Left lung (tissue), 10 donors: ENCODE results near the gene SMIM31. TPM values are rescaled to one million over a fixed set of nuclear protein-coding genes. Genes with fewer than 3 reads are reported as not detected.
A peak's percentile ranks its signal among the peaks of the same experiment; 100 is the strongest.

Experiments
- ATAC-seq: fragments of 200-7000 bp; cut with Tn5 transposase; one replicate; pipeline ENCODE4 v1.9.1; 2020; ENCODE audit warnings: moderate library complexity
- DNase-seq, 4 donors: peaks; one replicate each; pipeline ENCODE4 v3.0.0-alpha.2; 2013 to 2020
- H3K27ac ChIP-seq, 2 donors: fragments of 200-600 bp; sonication (generic) in 1 of 2; one replicate each; pipeline versions ENCODE4 v1.5.0 to v1.8.0; 2020 to 2021
- H3K27me3 ChIP-seq, 2 donors: fragments of 200-600 bp; sonication (generic) in 1 of 2; one replicate each; pipeline versions ENCODE4 v1.5.0 to v1.8.0; 2020 to 2021
- H3K36me3 ChIP-seq, 2 donors: fragments of 200-600 bp; sonication (generic) in 1 of 2; one replicate each; pipeline versions ENCODE4 v1.5.0 to v1.8.0; 2020 to 2021
- H3K4me1 ChIP-seq, 2 donors: fragments of 200-600 bp; one replicate each; pipeline ENCODE4 v1.8.0; 2021
- H3K4me3 ChIP-seq, 2 donors: fragments of 200-600 bp; sonication (generic) in 1 of 2; one replicate each; pipeline versions ENCODE4 v1.5.0 to v1.8.0; 2020 to 2021; ENCODE audit warnings: mild to moderate bottlenecking in 1 of 2
- H3K9me3 ChIP-seq, 2 donors: fragments of 200-600 bp; sonication (generic) in 1 of 2; one replicate each; pipeline versions ENCODE4 v1.5.0 to v1.8.0; 2020 to 2021
- CTCF ChIP-seq, 2 donors: fragments of 200-600 bp; sonication (generic) in 1 of 2; IDR thresholded peaks; one replicate each; pipeline versions ENCODE4 v1.5.0 to v1.8.0; 2021; ENCODE audit warnings: antibody characterized with exemption in 2 of 2
- intact Hi-C, 2 donors: fragments of 100-400 bp; cut with DNase I; formaldehyde crosslinking; loops; one replicate each; pipeline versions ENCODE4 v1.11.2 to v1.14.2; 2022
- polyA plus RNA-seq, 6 donors: library from polyadenylated mRNA; unstranded; fragments of 120-200 nt; gene quantifications; one replicate each; pipeline ENCODE4 v1.2.1, GENCODE V29; 2013; ENCODE audit not compliant: insufficient read length in 6 of 6
- total RNA-seq, 2 donors: library from RNA; stranded (reverse); fragmentation: NEBNext Ultra II Directional; extraction: Animal tissue kit (Norgen Biotek cat#: 25700); gene quantifications; one replicate each; pipeline ENCODE4 v1.2.1, GENCODE V29; 2021
- donor health status: DM: no; HTN: yes; CAD: no.
- donor health status: DM: no; HTN: no; CAD: no.

Gene SMIM31
- total and polyA plus RNA-seq, 8 donors = 0.07 to 0.44 (median 0.31) TPM; not detected in 1

DNA sequence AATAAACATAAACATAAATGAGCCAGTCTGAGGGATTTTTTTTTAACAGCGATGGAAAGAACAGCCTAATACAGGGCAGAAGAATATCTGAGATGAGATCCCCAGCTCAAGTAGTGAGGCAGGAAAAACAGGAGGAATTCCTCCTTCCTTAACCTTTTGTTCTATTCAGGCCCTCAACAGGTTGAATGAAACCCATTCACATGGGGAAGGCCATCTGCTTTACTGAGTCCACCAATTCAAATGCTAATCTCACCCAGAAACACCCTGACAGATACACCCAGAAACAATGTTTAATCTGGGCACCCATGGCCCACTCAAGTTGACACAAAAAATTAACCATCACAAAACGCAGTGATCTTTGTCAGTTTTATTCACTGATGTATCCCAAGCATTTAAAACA, 45.5 kb downstream of the SMIM31 start:
- TF ChIP-seq CTCF (IDR thresholded peaks at IDR 0.05) = no peak
- intact Hi-C loops = no loop called here
- Histone ChIP-seq H3K27me3 (no peaks in the 10 kb centered on the region), H3K4me3 (no peak overlapping the region), H3K36me3 (no peaks in the 10 kb centered on the region), H3K9me3 (no peaks in the 10 kb centered on the region), H3K27ac (no peak overlapping the region), H3K4me1 (no peaks in the 10 kb centered on the region)
- ATAC-seq (no peak), DNase-seq (no peak)

GRCh38 chr4:164800786-164801185, 46.9 kb downstream of the SMIM31 start:
- DNase-seq = no peak
- no peak for TF ChIP-seq CTCF (IDR thresholded peaks at IDR 0.05)
- Histone ChIP-seq H3K4me1 (no peaks in the 10 kb centered on the region), H3K4me3 (no peak overlapping the region), H3K36me3 (no peaks in the 10 kb centered on the region), H3K27me3 (no peaks in the 10 kb centered on the region), H3K27ac (no peak overlapping the region), H3K9me3 (no peaks in the 10 kb centered on the region)
- intact Hi-C loops = no loop called here
- ATAC-seq = no peak

DNA sequence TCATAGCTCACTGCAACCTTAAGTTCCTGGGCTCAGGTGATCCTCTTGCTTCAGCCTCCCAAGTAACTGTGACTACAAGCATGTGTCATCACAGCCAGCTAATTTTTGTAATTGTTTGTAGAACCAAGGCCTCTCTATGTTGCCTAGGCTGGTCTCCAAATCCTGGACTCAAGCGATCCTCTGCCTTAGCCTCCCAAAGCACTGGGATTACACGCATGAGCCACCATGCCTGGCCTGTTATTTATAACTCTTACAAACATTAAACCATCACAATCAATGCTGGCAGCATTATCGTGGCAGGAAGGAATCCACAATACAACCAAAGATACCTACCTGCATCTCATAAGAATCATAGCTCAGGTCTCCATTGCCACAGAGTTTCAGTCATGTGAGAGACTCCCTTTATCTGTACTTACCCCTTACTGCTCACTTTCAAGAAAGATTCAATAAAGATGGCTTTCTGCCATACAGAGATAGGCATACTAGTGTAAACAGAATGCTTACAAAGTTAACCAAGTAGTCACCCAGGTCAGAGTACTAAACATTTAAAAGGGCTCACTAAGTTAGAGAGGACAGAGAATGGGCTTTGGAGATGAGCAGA, 48.5 kb downstream of the SMIM31 start:
- Histone ChIP-seq H3K36me3 (no peaks in the 10 kb centered on the region), H3K4me3 (no peak overlapping the region), H3K27me3 (no peaks in the 10 kb centered on the region), H3K27ac (no peak overlapping the region), H3K9me3 (no peaks in the 10 kb centered on the region), H3K4me1 (no peaks in the 10 kb centered on the region)
- intact Hi-C loops = no loop called here
- no peak for DNase-seq
- no peak for ATAC-seq
- no peak for TF ChIP-seq CTCF (IDR thresholded peaks at IDR 0.05)

GRCh38 chr4:164803702-164804101, 49.8 kb downstream of the SMIM31 start:
- Histone ChIP-seq H3K27ac (no peak overlapping the region), H3K36me3 (no peaks in the 10 kb centered on the region), H3K9me3 (no peaks in the 10 kb centered on the region), H3K4me3 (no peak overlapping the region), H3K27me3 (no peaks in the 10 kb centered on the region), H3K4me1 (no peaks in the 10 kb centered on the region)
- ATAC-seq = no peak
- intact Hi-C loops = no loop called here
- no peak for TF ChIP-seq CTCF (IDR thresholded peaks at IDR 0.05)
- DNase-seq = no peak

- Histone ChIP-seq H3K4me3 (no peak overlapping the region), H3K4me1 (no peaks in the 10 kb centered on the region), H3K27me3 (no peaks in the 10 kb centered on the region), H3K27ac (no peak overlapping the region), H3K9me3 (no peaks in the 10 kb centered on the region), H3K36me3 (no peaks in the 10 kb centered on the region)
- intact Hi-C loops = no loop called here
- DNase-seq (peak in 2 of 4 donors; percentile 13 to 49), ATAC-seq (peak; percentile 86)
- no peak for TF ChIP-seq CTCF (IDR thresholded peaks at IDR 0.05)
These were observed 53.7 kb downstream of the SMIM31 start for GRCh38 chr4:164807611-164808010.
